ENCODE data around the gene RGS4.

RGS4 gene

DNA sequence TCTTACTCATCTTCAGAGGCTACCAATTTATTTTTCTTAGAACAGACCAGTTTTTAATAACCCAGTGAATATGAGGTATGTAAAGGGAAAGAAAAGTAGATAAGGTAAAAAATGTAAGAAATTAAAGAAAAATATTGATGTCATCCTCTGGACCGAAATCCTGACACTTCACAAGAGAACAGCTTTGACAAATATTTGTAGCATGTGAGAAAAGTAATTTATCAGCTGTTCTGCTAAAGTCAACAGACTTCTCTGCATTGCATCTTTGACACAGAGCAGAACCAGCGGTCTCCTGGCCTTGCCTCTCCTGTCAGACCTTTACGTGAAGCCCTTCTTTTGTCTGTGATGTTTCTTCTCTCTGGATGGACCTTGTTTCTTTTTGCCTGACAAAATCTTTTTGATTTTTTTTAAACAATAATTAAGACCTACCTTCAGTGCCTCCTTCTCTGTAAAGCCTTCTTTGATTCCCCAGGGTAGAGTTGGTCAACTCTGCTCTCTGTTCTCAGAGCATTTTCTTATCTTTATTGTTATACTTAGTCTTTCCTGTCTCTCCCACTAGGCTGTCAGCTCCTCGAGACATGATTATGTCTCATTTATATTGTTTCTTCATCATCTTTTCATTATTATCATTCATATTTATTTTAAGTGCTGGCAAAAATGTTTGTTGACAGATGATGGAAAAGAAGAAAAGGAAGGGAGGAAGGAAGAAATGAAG is 35.4 kb downstream of the RGS4 start:
- no peak for DNase-seq (ENCODE audit: low read depth)

GRCh38 chr1:163106364-163106987 is 37.3 kb downstream of the RGS4 start:
- DNase-seq (ENCODE audit: low read depth) = no peak

DNA sequence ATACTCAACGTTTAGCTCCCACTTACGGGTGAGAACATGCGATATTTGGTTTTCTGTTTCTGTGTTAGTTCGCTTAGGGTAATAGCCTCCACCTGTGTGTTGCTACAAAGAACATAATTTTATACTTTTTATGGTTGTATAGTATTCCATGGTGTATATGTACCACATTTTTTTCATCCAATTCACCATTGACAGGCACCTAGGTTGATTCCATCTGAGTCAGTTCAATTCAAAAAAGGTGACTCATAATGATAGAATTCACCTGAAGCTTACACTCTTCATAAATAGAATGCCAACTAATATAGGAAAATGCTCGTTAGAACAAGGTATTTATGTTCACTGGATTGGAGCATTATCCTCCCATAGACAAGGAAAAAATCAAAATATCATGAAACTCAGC is 38.5 kb downstream of the RGS4 start:
- DNase-seq (ENCODE audit: low read depth) = no peak

DNA sequence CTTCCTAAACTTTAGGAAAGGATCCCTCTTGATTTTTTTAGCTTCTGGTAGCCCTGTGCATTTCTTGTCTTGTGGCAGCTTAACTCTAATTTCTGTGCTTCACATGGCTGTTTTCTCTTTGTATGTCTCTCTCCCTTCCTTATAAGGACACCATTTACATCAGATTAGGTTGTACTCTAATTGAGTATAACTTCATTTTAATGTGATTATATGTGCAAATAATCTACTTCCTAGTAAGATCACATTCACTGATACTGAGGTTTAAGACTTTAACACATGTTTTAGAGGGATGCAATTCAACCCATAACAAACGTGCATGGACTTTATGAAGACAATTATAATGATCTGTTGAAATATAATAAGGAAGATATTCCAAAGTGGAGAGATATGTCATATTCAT is 46.7 kb downstream of the RGS4 start:
- DNase-seq (ENCODE audit: low read depth) = no peak

- DNase-seq (ENCODE audit: low read depth) = no peak
Observed at GRCh38 chr1:163119707-163120106, 50.5 kb downstream of the RGS4 start.

- DNase-seq (ENCODE audit: low read depth) = no peak
Observed at GRCh38 chr1:163120372-163120771, 51.2 kb downstream of the RGS4 start.

GRCh38 chr1:163124812-163125211 is 55.7 kb downstream of the RGS4 start:
- no peak for DNase-seq (ENCODE audit: low read depth)
